Measurements from ENCODE around the gene FCER1G.

Gene FCER1G

GRCh38 chr1:161215076-161215475 is at the start of gene FCER1G:
Gene FCER1G (plus strand): TSS chr1:161215295. CDS start chr1:161215322, 27 bp downstream.
- no peak for TF ChIP-seq CTCF (IDR thresholded peaks at IDR 0.05; ENCODE audit: insufficient read depth, low read depth, low read length, missing control alignments)
- H3K4me3 ChIP-seq (ENCODE audit: low read depth, low read length): no peak within 1 kb of the TSS
- DNase-seq (ENCODE audit: low read depth): no peak

GRCh38 chr1:161165742-161166668 is 49.1 kb upstream of the FCER1G start, which contains the start of gene PPOX:
Gene PPOX (plus strand): TSS chr1:161166426. CDS start chr1:161166848, 422 bp downstream.
- TF ChIP-seq CTCF (IDR thresholded peaks at IDR 0.05; ENCODE audit: insufficient read depth, low read depth, low read length, missing control alignments): peak; percentile 62
- peak within 1 kb of the TSS; percentile 82 for H3K4me3 ChIP-seq (ENCODE audit: low read depth, low read length)

GRCh38 chr1:161166669-161167548 is 48.2 kb upstream of the FCER1G start:
- H3K4me3 ChIP-seq (ENCODE audit: low read depth, low read length): peak overlapping the region; percentile 82
- no peak for TF ChIP-seq CTCF (IDR thresholded peaks at IDR 0.05; ENCODE audit: insufficient read depth, low read depth, low read length, missing control alignments)
- DNase-seq (ENCODE audit: low read depth): no peak

More at GRCh38 chr1:161165742-161166668, 49.1 kb upstream of the FCER1G start, which contains the start of gene PPOX:
- peak; percentile 99 for DNase-seq (ENCODE audit: low read depth)

GRCh38 chr1:161168906-161169305 is 46.2 kb upstream of the FCER1G start:
- no peak overlapping the region for H3K4me3 ChIP-seq (ENCODE audit: low read depth, low read length)
- TF ChIP-seq CTCF (IDR thresholded peaks at IDR 0.05; ENCODE audit: insufficient read depth, low read depth, low read length, missing control alignments): no peak
- no peak for DNase-seq (ENCODE audit: low read depth)

GRCh38 chr1:161171191-161171590 is 43.9 kb upstream of the FCER1G start:
- H3K4me3 ChIP-seq (ENCODE audit: low read depth, low read length): no peak overlapping the region
- TF ChIP-seq CTCF (IDR thresholded peaks at IDR 0.05; ENCODE audit: insufficient read depth, low read depth, low read length, missing control alignments): no peak
- no peak for DNase-seq (ENCODE audit: low read depth)

GRCh38 chr1:161171696-161172095 is 43.4 kb upstream of the FCER1G start:
- no peak overlapping the region for H3K4me3 ChIP-seq (ENCODE audit: low read depth, low read length)
- TF ChIP-seq CTCF (IDR thresholded peaks at IDR 0.05; ENCODE audit: insufficient read depth, low read depth, low read length, missing control alignments): no peak

More at GRCh38 chr1:161171696-161172095, 43.4 kb upstream of the FCER1G start:
- DNase-seq (ENCODE audit: low read depth): no peak
